HG02884 (cell line): Measurements from ENCODE around the gene EBF4.
"Not testable (repeated sequence)": the region's sequence is repeated elsewhere in the genome, so short reads cannot be mapped to it uniquely, and the experiment has no call there.

Experiments used
- ATAC-seq: cut with Tn5 transposase; IDR thresholded peaks from one replicate; pipeline ENCODE4 v1.9.1; 2021; ENCODE audit warnings: mild to moderate bottlenecking, moderate library complexity; ENCODE audit not compliant: unreplicated experiment

EBF4 gene

DNA sequence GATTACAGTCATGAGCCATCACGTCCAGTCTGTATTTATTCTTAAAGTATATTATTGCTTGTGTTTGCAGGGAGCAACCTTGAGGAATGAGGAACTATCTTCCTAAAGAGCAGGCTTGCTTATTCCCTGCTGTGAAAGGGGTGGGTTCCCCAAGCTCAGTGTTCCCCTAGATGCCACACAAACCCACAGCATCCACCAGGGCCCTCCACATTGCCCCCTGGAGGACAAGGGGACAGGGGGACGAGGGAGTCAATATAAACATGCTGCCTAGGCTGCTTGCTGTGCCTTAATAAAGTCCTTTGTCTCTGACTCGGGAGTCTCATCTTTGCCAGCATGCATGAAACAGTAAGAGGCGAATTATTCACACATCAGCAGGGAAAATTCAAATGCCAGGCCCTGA, 20.6 kb upstream of the EBF4 start:
- ATAC-seq = no peak

DNA sequence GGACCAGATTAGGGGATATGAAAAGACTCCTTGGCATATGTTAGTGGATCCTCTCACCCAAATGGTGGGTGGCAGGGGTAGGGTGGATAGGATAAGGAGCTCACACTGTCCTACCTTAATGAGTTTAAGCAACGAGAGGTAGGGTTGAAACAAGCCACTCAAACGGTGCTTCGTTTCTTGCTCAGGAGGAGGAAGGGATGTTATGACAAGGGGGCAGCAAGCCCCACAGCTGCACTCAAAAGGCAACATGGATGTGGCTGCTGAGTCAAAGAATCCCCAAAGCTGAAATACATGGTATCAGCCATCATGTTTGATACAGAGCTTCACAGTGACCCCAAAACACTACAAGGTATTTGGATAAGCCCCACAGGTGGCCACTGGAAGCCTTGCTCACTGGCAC, 20.1 kb upstream of the EBF4 start:
- ATAC-seq = no peak

DNA sequence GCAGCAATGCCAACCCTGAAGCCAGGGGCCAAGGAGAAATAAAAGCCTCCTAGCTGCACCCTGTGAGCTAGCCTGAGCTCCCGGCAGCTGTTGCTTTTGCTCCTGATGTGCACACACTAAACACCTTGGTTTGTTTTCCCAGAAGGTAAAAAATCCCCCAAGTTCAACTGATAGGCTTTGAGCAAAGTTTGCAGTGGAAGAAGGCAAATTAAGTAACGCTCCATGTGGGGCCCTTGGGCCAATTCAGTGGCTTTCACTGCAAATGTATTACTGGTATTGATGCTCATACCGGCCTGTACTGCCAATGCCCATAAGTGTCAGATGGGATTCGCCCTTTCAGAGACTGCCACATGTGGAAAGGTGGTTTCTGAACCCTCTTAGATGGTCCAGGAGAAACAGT, 19.1 kb upstream of the EBF4 start:
- no peak for ATAC-seq

DNA sequence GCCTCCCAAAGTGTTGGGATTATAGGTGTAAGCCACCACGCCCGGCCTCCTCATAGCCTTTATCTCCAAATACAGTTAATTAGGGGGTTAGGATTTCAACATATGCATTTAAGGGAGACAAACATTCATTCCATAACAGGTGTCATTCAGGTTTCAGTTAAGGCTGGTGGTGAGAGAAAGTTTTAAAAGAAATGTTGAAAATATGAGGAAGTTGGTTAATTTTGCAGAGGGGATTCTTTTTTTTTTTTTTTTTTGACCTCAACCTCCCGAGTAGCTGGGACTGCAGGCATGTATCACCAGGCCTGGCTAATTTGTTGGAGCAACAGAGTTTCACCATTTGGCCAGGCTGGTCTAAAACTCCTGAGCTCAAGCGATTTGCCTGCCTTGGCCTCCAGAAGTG, 12.5 kb upstream of the EBF4 start:
- no peak for ATAC-seq

DNA sequence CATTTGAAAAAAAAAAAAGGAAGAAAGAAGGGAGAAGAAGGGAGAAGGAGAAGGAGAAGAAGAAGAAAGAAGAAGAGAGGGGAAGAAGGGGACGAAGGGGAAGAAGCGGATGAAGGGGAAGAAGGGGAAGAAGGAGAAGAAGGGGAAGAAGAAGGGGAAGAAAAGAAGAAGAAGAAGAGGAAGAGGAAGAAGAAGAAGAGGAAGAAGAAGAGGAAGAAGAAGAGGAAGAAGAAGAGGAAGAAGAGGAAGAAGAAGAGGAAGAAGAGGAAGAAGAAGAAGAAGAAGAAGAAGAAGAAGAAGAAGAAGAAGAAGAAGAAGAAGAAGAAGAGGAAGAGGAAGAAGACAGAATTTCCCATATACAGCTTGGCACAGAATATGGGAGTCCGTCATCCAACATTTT, 10.5 kb upstream of the EBF4 start:
- ATAC-seq = not testable (repeated sequence)

DNA sequence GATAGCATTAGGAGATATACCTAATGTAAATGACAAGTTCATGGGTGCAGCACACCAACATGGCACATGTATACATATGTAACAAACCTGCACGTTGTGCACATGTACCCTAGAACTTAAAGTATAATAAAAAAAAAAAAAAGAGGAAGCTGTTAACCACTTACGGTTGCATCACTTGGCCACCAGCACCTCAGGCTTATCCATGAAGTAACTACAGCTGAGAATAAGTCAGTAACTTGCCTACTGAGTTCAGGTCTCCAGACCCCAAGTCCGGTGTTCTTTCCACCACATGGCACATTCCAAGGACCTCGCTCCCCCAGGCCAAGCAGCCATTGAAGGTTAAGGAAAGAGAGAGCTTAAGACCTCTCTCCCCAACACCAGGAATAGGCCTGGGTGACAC, 7.8 kb upstream of the EBF4 start:
- not testable (repeated sequence) for ATAC-seq

DNA sequence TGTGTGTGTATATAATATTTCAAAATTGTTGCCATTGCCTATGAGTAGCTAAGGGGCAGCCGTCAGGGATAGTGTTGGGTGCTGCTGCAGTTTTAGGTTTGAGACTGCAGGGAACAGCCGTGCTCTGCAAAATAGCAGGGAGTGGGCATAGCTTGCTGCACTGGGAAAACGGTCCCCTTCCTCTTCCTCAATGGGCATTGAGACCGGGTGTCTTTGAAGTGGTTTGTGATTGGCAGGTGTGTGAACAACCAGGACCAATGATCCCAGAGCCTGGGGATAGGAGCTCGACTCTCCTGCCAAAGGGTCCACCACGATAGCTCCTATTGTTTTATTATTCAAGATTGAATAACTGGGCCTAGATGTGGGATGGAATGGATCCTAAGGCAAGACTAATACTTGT, 5.1 kb upstream of the EBF4 start:
- ATAC-seq = no peak

DNA sequence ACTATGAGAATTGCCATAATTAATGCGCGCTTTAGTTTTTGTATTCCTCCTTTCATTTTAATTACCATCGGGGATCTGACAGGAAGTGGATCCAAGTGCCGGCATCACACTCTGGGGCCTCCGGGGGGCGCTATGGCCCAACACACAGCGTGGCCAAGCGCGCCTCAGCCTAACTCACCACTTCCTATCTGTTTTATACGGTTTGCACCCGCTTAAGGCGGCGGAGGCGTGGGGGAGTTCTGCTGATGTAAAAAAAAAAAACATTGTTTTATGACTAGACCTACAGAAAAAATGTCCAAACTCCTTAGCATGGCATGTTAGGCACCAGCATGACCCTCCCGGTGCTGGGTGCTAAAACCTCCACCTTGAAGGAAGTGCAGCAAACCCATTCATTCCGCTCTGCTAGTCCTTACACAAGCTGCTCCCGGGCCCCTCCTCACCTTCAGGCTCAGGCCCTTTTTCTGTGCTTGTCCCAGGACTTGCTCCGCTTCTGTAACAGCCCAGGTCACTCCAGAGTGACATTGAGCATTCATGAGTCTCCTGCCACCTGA, 4.5 kb upstream of the EBF4 start:
- ATAC-seq = no peak

DNA sequence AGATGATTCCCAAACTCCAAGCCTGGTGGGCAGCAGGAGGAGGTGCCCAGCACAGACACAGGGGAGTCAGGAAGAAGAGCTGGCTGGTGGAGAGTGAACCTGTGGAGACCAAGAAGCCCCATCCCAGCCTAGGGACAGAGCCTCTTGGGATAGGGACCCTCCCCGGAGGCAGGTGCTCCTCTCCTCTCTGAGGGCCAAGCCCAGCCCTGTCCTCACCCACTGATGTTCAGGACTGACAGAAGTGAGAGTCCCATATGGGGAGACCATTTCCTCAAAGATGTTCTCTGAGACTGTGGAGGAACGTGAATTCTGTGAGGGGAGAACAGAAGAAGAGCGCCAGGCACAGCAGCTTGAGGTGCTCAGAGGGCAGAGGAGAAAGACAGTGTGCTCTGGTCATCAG, 2.4 kb upstream of the EBF4 start:
- no peak for ATAC-seq

DNA sequence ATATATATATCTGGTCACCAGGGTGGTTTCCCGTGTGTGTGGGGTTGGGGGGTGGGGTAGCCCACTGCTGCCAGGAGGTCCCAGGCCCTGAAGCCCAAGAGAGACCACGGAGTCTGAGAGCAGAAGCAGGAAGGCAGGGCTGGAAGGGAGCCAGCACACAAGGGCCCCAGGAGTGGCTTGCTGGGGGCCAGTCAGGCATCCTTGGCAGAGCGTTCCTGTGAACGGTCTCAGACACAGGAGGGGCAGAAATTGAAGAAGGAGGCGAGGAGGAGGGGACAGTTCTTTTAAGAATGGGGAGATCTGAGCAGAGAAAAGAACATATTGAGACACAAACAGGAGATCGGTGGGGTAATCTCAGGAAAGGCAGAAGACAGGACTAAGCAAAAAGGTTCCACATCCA, 1.9 kb upstream of the EBF4 start:
- ATAC-seq = no peak

DNA sequence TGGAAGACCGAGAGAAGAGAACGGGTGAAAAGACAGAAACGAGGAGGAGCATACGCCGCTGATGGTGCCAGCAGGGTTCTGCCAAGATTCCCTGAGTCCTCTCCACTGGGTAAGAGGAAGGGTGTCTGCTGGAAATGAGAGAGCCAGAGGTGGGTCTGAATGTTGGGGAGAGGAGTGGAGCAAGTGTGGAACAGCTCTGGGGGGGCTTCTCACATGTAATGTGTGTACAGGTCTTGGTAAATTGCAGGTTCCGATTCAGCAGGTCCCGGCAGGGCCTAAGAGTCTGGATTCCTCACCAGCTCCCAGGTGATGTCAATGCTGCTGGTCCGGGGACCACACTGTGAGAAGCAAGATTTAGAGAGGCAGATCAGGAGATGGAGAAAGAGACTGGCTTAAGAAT, 1.5 kb upstream of the EBF4 start:
- no peak for ATAC-seq

DNA sequence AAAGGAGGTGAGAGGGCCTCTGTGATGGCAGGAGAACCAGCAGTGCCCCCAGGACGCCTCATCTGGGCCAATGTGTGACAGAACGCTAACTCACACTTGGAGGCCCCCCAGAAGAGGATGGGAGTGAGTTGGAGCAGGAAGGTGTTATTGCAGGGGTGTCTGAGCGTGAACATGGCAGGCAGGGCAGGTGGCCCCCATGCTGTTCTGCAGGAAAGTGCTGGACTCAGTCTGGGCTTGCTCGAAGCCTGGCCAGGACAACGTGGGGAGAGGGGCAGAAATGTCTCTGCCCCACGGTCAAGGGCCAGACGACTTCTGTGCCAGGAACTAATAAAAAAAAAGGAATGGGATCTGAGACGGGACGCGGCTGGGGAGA, 931 bp upstream of the EBF4 start:
- no peak for ATAC-seq

DNA sequence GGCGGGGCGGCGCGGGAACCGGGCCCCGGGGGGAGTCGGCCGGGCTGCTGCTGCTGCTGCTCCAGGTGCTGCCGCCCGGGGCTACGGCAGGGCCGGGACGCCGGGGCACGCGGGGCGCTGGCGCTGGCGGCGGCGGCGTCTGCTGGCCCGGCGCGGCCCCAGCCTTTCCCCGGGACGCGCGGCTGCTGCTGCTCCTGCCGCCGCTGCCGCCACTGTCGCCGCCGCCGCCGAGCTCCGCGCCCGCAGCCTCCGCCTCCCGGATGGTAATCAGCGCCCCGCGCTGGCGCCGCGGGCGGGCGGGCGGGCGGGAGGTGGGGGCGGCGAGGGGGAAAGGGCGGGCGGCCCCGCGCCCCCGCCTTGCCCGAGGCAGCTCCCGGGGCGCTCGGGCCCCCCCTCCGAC, 306 bp downstream of the EBF4 start:
- no peak for ATAC-seq

DNA sequence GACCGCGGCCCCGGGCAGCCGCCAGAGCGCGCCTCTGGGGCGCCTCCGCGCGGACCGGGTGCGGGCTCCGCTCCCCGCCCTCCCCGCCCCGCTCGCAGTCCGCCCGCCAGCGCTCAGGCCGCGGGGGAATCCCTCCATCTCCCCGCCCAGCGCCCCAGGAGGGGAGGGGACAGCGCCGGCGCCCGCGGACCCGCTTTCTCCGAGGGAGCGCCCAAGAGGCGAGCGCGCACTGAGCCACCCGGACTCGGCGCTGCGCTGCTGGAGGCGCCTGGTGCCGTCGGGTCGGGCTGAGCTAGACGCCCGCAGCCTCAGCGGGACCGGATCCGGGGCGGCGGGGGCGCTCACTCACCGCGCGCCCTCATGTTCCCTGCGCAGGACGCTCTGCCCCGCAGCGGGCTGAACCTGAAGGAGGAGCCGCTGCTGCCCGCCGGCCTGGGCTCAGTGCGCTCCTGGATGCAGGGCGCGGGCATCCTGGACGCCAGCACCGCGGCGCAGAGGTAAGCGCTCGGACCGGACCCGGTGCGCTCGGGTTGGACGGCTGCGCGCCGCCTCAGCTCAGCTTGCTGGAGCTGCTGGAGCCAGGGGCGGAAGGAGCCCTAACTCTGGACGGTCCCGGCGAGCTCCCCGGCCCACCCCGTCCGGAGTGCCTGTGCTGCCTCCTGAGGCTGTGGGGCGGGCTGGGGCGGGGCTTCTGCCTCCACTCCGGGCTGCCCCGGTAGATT, 867 bp downstream of the EBF4 start:
- no peak for ATAC-seq

DNA sequence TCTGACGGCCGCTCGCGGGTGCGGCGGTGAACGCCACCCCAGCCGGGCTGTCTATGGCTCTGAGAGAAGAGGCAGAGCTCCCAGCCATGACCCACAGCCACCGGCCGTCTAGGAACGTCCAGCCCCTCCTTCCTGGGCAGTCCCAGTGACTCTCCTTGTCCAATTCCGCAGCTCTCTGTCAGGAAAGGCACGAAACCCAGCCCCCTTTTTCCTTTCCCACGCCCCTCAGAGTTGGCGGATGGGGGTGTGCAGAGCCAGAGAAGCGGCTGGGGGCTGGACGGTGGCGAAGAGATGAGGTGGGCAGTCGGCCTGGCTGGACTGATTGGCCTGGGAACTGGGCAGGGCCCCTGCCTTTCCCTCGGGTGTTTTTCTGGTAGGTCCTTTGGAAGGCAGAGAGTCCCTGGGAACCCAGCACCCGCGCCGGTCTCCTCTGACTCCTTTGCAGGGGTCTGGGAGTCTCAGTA, 1.5 kb downstream of the EBF4 start:
- no peak for ATAC-seq

DNA sequence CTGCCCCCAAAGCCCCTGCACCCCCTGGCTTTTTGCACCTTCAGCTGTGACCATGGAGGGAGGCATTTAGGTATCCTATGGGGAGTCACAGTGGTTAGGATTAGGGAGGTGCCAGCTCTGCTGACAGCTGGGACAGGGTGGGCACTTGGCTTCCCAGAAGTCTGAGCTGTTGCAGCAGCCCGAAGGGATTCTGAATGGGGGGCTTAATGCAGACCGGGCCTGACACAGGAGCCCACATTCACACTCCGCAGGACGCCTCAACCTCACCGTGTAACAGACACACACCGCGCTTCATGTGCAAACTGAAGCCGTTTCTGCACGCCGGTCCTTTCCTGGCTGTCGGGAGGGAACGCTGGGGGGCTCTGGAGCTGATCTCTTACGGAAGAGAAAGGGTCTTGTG, 1.9 kb downstream of the EBF4 start:
- ATAC-seq = no peak

DNA sequence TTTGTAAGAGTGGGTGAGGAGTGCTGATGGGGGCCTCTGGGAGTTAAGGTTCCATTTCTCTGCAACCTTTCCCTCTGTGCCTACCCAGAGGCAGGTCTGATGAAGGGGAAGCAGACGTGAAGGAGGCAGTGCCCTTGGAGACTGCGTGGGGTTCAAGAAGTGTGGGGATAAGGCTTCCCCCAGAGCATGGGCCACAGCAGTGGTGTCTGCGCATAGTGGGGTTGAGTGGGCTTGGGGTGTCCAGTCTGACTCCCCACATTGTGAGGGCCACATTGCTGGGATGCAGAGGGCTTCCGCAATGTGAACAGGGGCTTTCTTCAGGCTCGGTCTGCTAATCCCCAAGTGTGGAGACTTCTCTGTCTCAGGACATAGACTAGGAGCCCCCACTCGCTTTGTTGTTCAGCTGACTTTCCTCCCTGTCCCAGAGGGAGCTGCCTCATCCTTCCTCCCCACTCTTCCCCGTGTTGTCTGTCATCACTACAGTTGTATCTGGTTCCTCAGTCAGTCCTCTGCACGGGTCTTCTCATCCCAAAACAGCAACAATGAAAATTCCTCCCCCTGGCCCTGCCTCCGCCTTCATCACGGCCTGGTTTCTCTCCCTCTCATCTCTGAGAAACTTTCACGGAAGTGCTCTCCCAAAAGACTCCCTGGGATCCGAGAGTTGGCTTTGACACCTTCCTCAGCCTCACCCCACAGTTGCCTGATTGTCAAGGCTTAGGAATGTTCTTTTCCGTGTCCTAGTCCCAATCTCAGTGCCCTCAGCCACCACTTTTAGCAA, 2.8 kb downstream of the EBF4 start:
- ATAC-seq = no peak

DNA sequence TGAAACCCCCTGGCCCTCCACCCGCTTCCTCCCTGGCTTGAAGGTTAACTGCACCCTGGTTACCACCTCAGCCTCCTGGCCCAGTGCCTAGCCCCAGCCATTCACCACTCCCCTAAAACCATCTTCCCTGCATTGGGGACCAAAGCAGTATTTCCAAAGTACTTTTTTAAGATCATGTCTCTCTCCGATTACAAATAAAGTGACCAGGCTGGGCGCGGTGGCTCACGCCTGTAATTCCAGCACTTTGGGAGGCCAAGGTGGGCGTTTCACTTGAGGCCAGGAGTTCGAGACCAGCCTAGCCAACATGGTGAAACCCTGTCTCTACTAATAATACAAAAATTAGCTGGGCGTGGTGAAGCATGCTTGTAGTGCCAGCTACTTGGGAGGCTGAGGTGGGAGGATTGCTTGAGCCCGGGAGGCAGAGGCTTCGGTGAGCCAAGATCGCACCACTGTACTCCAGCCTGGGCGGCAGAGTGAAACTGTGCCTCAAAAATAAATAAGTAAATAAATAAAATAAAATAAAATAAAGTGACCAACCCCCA, 3.5 kb downstream of the EBF4 start:
- ATAC-seq = not testable (repeated sequence)

DNA sequence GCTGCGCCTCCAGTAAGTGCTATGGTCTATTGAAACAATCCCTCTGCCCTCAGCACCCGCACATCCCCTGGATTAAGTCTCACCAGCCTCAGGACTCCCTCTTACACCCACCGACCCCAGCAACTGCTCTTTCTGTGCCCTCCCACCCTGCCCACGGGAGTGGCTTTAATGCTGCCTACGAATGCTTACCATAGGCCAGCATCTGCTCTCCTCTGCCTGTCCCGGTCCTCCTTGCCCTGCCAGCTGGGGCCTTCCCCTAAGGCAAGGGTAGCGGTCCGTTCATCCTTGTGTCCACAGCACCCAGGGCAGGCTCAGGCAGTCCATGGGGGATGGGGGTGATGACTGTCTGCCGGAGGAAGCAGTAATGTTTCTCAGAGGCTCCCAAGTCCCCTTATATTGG, 4.1 kb downstream of the EBF4 start:
- ATAC-seq = no peak

DNA sequence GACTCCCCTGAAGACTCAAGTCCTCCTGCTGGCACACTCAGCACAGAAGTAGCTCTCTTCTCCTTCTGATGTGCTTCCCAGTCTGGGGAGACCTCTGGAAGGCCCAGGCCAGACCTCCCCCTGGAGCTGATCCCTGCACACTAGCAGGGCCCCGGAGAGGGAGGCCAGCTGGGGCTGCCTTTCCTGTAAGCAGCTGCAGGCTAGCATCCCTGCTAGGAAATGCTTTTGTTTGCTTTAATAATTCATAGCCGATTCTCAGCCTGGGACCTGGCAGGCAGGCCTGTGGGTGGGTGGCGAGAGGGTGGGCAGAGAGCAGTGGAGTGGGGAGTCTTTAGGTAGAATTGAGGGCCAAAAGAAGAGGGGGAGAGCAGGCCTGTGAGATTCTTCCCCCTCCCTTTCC, 5.2 kb downstream of the EBF4 start:
- no peak for ATAC-seq

DNA sequence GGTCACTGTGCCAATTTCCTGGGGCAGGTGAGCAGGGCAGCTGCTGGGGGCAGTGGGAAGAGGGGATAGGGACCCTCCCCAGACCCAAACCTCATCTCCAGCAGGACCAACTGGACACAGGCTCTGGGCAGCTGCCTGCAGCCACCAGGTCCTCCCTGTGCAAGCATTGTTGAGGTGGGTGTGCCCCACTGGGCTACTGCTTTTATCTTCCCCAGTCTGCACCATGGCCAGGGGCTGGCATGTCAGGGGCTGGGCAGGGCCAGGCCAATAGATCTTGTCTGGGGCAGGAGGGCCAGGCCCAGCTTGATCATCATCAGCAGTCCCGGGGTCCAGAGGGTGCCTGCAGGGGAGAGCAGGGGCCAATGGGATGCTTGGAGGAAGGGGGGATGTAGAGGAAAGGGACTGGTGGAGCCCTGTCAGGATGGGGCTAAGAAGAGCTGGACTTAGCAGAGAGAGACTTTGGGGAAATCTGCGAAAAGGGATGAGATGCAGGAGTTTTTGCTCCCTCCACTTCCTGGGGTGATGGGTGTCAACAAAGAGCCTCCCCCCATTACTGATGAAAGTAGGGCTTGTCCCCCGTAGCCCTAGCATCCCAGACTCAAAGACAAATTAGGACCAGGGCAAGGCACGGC, 5.7 kb downstream of the EBF4 start:
- ATAC-seq = no peak

DNA sequence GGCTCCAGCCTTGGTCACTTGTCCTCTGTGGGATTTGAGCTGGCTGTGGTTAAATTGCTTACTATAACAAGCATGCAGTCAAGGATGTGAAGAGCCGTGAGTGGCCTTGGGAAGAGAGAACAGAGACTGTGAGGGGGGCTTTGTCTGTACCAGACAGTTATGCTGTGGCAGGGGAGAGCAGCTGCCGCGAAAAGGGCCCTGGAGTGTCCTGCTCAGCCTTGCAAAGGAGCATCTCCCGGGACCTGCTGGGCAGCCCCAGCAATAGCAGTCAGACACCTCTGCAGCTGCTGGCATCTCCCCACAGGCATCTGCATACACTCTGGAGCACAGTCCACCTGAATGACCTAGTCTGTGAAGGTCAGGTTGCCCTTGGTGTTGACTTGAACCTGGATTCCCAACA, 6.3 kb downstream of the EBF4 start:
- ATAC-seq = no peak
